Endothelial cell of umbilical vein (primary cell): ENCODE data around the gene ULK2. TPM values are rescaled to one million over a fixed set of nuclear protein-coding genes. Genes with fewer than 3 reads are reported as not detected.

Experiments used
- BruUV-seq: library from RNA; stranded (reverse); fragments of 400-500 nt; replicated peaks from 2 replicates; lab custom pipeline; 2021; lab: Mats Ljungman, UMichigan
- CTCF ChIA-PET: fragments of 300-600, 350-600 bp; sonication (Branson Sonifier 250); formaldehyde crosslinking; loops from one replicate; lab custom pipeline; 2021; ENCODE audit warnings: antibody characterized with exemption, inconsistent platforms; lab: Charles Lee
- POLR2A ChIA-PET: fragments of 300-600, 350-600 bp; sonication (Branson Sonifier 250); formaldehyde crosslinking; loops from one replicate; lab custom pipeline; 2021; ENCODE audit warnings: antibody characterized with exemption, inconsistent platforms; lab: Charles Lee
- DNase-seq: peaks from one replicate; pipeline ENCODE4 v3.0.0-alpha.2; 2011; ENCODE audit warnings: low read depth, low spot score
- FAIRE-seq: peaks from 2 replicates; lab custom pipeline; 2011; peaks lifted over from hg19 to GRCh38; lab: Jason Lieb, UNC
- H2AFZ ChIP-seq: 2 replicates; pipeline ENCODE4 v1.6.0; 2012; ENCODE audit warnings: low read depth, low read length, control low read depth, inconsistent platforms
- H3K27ac ChIP-seq: 2 replicates; pipeline ENCODE4 v1.5.1; 2011; ENCODE audit warnings: low read depth, mild to moderate bottlenecking, control low read depth, low read length, moderate library complexity; ENCODE audit not compliant: insufficient read depth
- H3K27me3 ChIP-seq, 2 experiments: 2 replicates each; pipeline versions ENCODE4 v1.6.0 to v1.6.1; 2011; ENCODE audit warnings: low read length in 2 of 2, mixed read lengths in 1 of 2; ENCODE audit not compliant: control insufficient read depth in 2 of 2, insufficient read depth in 2 of 2
- H3K36me3 ChIP-seq, 2 experiments: 2 replicates in 1 of 2; 3 replicates in 1 of 2; pipeline ENCODE4 v1.5.1; 2011; ENCODE audit warnings: low read length in 2 of 2, mild to moderate bottlenecking in 1 of 2, moderate library complexity in 1 of 2; ENCODE audit not compliant: control insufficient read depth in 2 of 2, insufficient read depth in 2 of 2; ENCODE audit errors: extremely low read depth in 1 of 2
- H3K4me1 ChIP-seq: 3 replicates; pipeline ENCODE4 v1.5.1; 2011; ENCODE audit warnings: mild to moderate bottlenecking, low read length; ENCODE audit not compliant: control insufficient read depth, insufficient read depth; ENCODE audit errors: extremely low read depth
- H3K4me2 ChIP-seq: 2 replicates; pipeline ENCODE4 v1.6.1; 2011; ENCODE audit warnings: low read length, control low read depth, mixed read lengths; ENCODE audit not compliant: insufficient read depth
- H3K4me3 ChIP-seq, 3 experiments: fragments of 200-600 bp in 1 of 3; sonication (generic), shearing (Covaris generic) in 1 of 3; replicated peaks in 1 of 3; 2 replicates each; pipeline ENCODE4 v1.5.1; 2011 to 2016; ENCODE audit warnings: control low read depth in 3 of 3, low read length in 3 of 3, mild to moderate bottlenecking in 2 of 3, inconsistent platforms in 1 of 3, low read depth in 1 of 3, moderate library complexity in 1 of 3; ENCODE audit not compliant: insufficient read depth in 1 of 3
- H3K79me2 ChIP-seq: 2 replicates; pipeline ENCODE4 v1.6.0; 2012; ENCODE audit warnings: low read length, inconsistent platforms; ENCODE audit not compliant: control insufficient read depth, insufficient read depth
- H3K9ac ChIP-seq: replicated peaks from 2 replicates; pipeline ENCODE3; 2011; ENCODE audit warnings: low read length, control low read depth; ENCODE audit not compliant: insufficient read depth; ENCODE audit errors: extremely low read depth
- H3K9me1 ChIP-seq: replicated peaks from 3 replicates; pipeline ENCODE4 v1.6.0; 2011; ENCODE audit warnings: mild to moderate bottlenecking, low read length; ENCODE audit not compliant: control insufficient read depth, insufficient read depth; ENCODE audit errors: extremely low read depth
- H3K9me3 ChIP-seq: replicated peaks from 2 replicates; pipeline ENCODE4 v1.5.1; 2012; ENCODE audit warnings: low read length, inconsistent platforms; ENCODE audit not compliant: control insufficient read depth, insufficient read depth
- H4K20me1 ChIP-seq: replicated peaks from 2 replicates; pipeline ENCODE3; 2011; ENCODE audit warnings: mild to moderate bottlenecking, low read length; ENCODE audit not compliant: control insufficient read depth, insufficient read depth; ENCODE audit errors: extremely low read depth
- EZH2 ChIP-seq: IDR thresholded peaks from 2 replicates; pipeline ENCODE4 v1.6.1; 2012; ENCODE audit warnings: borderline replicate concordance, low read depth, mild to moderate bottlenecking, moderate library complexity, low read length, inconsistent platforms; ENCODE audit not compliant: severe bottlenecking
- FOS ChIP-seq: IDR thresholded peaks from 2 replicates; pipeline ENCODE4 v1.6.1; 2011; ENCODE audit warnings: mild to moderate bottlenecking, low read length, moderate library complexity, borderline replicate concordance; ENCODE audit not compliant: insufficient read depth
- GATA2 ChIP-seq: IDR thresholded peaks from 2 replicates; pipeline ENCODE4 v1.7.0; 2011; ENCODE audit warnings: low read depth, mild to moderate bottlenecking, moderate library complexity, mixed read lengths, low read length; ENCODE audit not compliant: insufficient read length, insufficient read depth
- JUN ChIP-seq: IDR thresholded peaks from 2 replicates; pipeline ENCODE4 v1.6.1; 2011; ENCODE audit warnings: borderline replicate concordance, low read depth; ENCODE audit not compliant: insufficient read length, insufficient read depth
- MYC ChIP-seq: IDR thresholded peaks from one replicate; pipeline ENCODE4 v1.6.1; 2011; ENCODE audit warnings: mild to moderate bottlenecking, low read depth, low read length
- POLR2A ChIP-seq: IDR thresholded peaks from 2 replicates; pipeline ENCODE4 v1.6.1; 2012; ENCODE audit warnings: low read depth, mild to moderate bottlenecking, control low read depth, low read length
- POLR2AphosphoS5 ChIP-seq: IDR thresholded peaks from 2 replicates; pipeline ENCODE4 v1.6.1; 2012; ENCODE audit warnings: low read depth, mild to moderate bottlenecking, control low read depth, low read length, moderate library complexity; ENCODE audit not compliant: insufficient read depth
- dilution Hi-C: fragments of 300-500 bp; cut with MboI; formaldehyde crosslinking; loops from one replicate; pipeline ENCODE4 v1.15.0; 2019; ENCODE audit warnings: low sequenced_read_pairs; ENCODE audit not compliant: extremely low pct_ligation_motif_present
- intact Hi-C: fragments of 100-400 bp; cut with micrococcal nuclease; formaldehyde crosslinking; loops from one replicate; pipeline ENCODE4 v1.10.0; 2022
- polyA plus RNA-seq, 4 experiments: library from polyadenylated mRNA; depleted of rRNA in 3 of 4; stranded (reverse) in 3 of 4; unstranded in 1 of 4; fragments of >200 nt; gene quantifications; 2 replicates each; pipeline versions ENCODE4 v1.2.1 to v1.2.3, GENCODE V29; 2011 to 2012; ENCODE audit warnings: missing spikeins in 1 of 4
- total RNA-seq: library from RNA; stranded (reverse); gene quantifications from 2 replicates; pipeline ENCODE4 v1.2.3, GENCODE V29; 2021
- TF ChIP-seq, protein P1 (sequence below), 2 donors: IDR thresholded peaks; 1 replicate in 1 of 2; 2 replicates in 1 of 2; pipeline ENCODE4 v1.5.1; 2011; ENCODE audit warnings: low read length in 2 of 2, mild to moderate bottlenecking in 2 of 2, moderate library complexity in 2 of 2, control low read depth in 1 of 2, inconsistent platforms in 1 of 2, low read depth in 1 of 2; ENCODE audit not compliant: insufficient read depth in 1 of 2; ENCODE audit errors: extremely low read depth in 1 of 2
- TF ChIP-seq, protein P2 (sequence below): IDR thresholded peaks from 2 replicates; pipeline ENCODE4 v1.6.1; 2011; ENCODE audit not compliant: insufficient read depth, insufficient read length

The ULK2 gene
- total and polyA plus RNA-seq, 2 donors (not counting 3 experiments of a cell fraction or from before 2014, with no cell fraction given): 19.3 to 26.7 TPM

DNA sequence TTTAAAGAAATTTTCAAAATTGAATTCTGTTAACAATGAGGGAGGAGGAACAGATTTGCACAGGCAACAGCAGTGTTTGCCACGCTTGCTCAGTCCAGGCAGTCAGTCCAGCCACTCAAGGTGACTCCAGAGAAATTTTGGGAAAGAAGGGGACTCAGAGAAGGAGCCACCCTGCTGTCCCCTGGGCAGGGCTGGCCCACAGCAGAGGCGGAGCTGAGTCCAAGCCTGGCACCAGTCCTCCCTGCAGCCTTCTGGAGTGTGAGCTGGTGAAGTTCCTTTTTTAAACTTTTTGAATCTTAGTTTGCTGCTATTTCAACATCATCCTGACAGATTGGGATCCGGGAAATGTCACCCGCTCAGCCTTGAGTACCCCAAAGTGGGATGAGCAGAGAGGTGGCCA, 136.9 kb downstream of the ULK2 start:
- peaks cover 8% of the 10 kb centered on the region for H3K4me1 ChIP-seq
- intact Hi-C loops: no loop called here
- TF ChIP-seq EZH2 (no peak), MYC (no peak), POLR2A (no peak), JUN (no peak), FOS (no peak), POLR2AphosphoS5 (no peak), GATA2 (no peak)
- TF ChIP-seq, protein P1, sequence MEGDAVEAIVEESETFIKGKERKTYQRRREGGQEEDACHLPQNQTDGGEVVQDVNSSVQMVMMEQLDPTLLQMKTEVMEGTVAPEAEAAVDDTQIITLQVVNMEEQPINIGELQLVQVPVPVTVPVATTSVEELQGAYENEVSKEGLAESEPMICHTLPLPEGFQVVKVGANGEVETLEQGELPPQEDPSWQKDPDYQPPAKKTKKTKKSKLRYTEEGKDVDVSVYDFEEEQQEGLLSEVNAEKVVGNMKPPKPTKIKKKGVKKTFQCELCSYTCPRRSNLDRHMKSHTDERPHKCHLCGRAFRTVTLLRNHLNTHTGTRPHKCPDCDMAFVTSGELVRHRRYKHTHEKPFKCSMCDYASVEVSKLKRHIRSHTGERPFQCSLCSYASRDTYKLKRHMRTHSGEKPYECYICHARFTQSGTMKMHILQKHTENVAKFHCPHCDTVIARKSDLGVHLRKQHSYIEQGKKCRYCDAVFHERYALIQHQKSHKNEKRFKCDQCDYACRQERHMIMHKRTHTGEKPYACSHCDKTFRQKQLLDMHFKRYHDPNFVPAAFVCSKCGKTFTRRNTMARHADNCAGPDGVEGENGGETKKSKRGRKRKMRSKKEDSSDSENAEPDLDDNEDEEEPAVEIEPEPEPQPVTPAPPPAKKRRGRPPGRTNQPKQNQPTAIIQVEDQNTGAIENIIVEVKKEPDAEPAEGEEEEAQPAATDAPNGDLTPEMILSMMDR (IDR thresholded peaks at IDR 0.05; ENCODE audit: extremely low read depth in 1 of 2, insufficient read depth in 1 of 2, low read depth in 1 of 2, low read length in 2 of 2): no peak
- TF ChIP-seq, protein P2, sequence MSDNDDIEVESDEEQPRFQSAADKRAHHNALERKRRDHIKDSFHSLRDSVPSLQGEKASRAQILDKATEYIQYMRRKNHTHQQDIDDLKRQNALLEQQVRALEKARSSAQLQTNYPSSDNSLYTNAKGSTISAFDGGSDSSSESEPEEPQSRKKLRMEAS: no peak
- no peak overlapping the region for H2AFZ ChIP-seq
- no peak overlapping the region for H3K27ac ChIP-seq
- no peaks in the 10 kb centered on the region for H3K36me3 ChIP-seq
- no peaks in the 10 kb centered on the region for H3K27me3 ChIP-seq
- H4K20me1 ChIP-seq: no peaks in the 10 kb centered on the region
- DNase-seq: no peak
- no peaks in the 10 kb centered on the region for H3K79me2 ChIP-seq
- POLR2A ChIA-PET: no interaction called here
- H3K4me3 ChIP-seq: no peak overlapping the region
- no peak overlapping the region for H3K4me2 ChIP-seq
- FAIRE-seq: no peak
- H3K9me3 ChIP-seq: no peaks in the 10 kb centered on the region
- no peak overlapping the region for H3K9ac ChIP-seq
- dilution Hi-C loops: no loop called here
- BruUV-seq: no TSS peak
- CTCF ChIA-PET: interaction anchor here (1.1 to 2.0 kb wide), 2 partner anchors 14 to 32 kb away, joined by 4 to 5 read pairs; no protein-coding TSS in a partner anchor
- H3K9me1 ChIP-seq: no peaks in the 10 kb centered on the region
